Nephron progenitor cell (in vitro differentiated cells): Measurements from ENCODE around the gene INHBB.

Source experiments
- DNase-seq: peaks from one replicate; pipeline ENCODE4 v3.0.0; 2021
- H3K27ac Mint-ChIP-seq: 2 replicates; pipeline ENCODE4 v1.8.0; 2021; ENCODE audit warnings: mild to moderate bottlenecking, moderate library complexity, mixed read lengths
- H3K27me3 Mint-ChIP-seq: 2 replicates; pipeline ENCODE4 v1.8.0; 2021; ENCODE audit warnings: mild to moderate bottlenecking, low read depth, mixed read lengths; ENCODE audit not compliant: poor library complexity
- H3K36me3 Mint-ChIP-seq: 2 replicates; pipeline ENCODE4 v1.8.0; 2021; ENCODE audit warnings: low read depth, mixed read lengths
- H3K4me1 Mint-ChIP-seq: 2 replicates; pipeline ENCODE4 v1.8.0; 2021; ENCODE audit warnings: mixed read lengths
- H3K4me3 Mint-ChIP-seq: 2 replicates; pipeline ENCODE4 v1.8.0; 2021; ENCODE audit warnings: mild to moderate bottlenecking, moderate library complexity, mixed read lengths
- H3K9me3 Mint-ChIP-seq: 2 replicates; pipeline ENCODE4 v1.8.0; 2021; ENCODE audit warnings: mild to moderate bottlenecking, moderate library complexity, mixed read lengths
- CTCF ChIP-seq: fragments of 200-600 bp; sonication (generic); IDR thresholded peaks from 2 replicates; pipeline ENCODE4 v1.5.0; 2021; ENCODE audit warnings: antibody characterized with exemption

INHBB gene

DNA sequence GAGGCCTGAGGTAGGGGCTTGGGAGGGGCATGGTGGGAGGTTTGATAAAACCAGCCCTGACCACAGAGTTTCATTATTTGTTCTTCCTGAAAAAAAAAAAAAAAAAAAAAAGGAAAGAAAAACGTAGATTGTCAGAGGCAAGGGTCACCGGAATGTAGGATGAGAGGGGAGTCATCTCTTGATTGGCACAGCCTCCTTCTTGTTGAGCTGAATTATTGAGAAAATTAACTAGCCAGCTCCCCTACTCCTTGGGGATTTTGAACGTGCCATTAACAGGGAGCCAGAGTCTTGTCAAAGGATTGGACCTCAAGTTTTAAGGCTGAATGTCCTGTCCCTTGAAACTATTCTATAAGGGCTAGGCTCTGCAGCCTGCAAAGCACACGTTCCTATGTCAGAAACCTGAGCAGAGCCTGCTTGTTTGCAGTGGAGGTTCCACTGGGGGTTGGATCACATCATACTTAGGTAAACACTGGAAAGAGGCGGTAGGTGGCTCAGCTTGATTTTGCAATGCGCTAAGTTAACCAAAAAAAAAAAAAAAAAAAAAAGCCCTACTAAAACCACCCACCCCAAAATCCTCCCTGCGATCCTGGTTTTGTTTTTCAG, 2.3 kb downstream of the INHBB start:
- Mint-ChIP-seq H3K4me1 (peaks cover 39% of the 10 kb centered on the region), H3K27ac (no peak overlapping the region), H3K9me3 (no peaks in the 10 kb centered on the region), H3K27me3 (peaks cover 72% of the 10 kb centered on the region), H3K4me3 (no peak overlapping the region), H3K36me3 (no peaks in the 10 kb centered on the region)
- TF ChIP-seq CTCF = no peak
- DNase-seq = no peak

DNA sequence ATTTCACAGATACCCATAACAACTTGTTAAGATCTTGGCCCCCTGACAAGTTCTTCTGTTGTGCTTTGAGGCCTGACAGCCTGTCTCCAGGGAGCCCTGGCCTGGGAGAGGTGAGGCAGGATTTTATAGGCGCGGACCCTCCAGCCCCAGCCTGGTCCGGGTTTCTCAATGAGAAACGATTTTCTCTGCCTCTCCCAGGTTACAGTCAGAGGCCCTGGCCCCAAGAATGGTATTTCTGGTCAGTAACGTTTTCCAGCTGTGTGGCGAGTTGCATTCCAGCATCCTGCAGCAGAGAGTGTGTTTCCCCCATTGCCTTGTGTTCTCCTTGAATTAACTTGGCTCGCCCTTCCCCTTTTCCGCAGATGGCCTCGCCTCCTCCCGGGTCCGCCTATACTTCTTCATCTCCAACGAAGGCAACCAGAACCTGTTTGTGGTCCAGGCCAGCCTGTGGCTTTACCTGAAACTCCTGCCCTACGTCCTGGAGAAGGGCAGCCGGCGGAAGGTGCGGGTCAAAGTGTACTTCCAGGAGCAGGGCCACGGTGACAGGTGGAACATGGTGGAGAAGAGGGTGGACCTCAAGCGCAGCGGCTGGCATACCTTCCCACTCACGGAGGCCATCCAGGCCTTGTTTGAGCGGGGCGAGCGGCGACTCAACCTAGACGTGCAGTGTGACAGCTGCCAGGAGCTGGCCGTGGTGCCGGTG, 3.0 kb downstream of the INHBB start:
- no peaks in the 10 kb centered on the region for H3K9me3 Mint-ChIP-seq
- H3K27me3 Mint-ChIP-seq = peaks cover 68% of the 10 kb centered on the region
- H3K4me1 Mint-ChIP-seq = peaks cover 39% of the 10 kb centered on the region
- no peak overlapping the region for H3K4me3 Mint-ChIP-seq
- no peak for TF ChIP-seq CTCF
- DNase-seq = peak; percentile 33
- no peaks in the 10 kb centered on the region for H3K36me3 Mint-ChIP-seq
- H3K27ac Mint-ChIP-seq = no peak overlapping the region

DNA sequence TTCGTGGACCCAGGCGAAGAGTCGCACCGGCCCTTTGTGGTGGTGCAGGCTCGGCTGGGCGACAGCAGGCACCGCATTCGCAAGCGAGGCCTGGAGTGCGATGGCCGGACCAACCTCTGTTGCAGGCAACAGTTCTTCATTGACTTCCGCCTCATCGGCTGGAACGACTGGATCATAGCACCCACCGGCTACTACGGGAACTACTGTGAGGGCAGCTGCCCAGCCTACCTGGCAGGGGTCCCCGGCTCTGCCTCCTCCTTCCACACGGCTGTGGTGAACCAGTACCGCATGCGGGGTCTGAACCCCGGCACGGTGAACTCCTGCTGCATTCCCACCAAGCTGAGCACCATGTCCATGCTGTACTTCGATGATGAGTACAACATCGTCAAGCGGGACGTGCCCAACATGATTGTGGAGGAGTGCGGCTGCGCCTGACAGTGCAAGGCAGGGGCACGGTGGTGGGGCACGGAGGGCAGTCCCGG, 3.5 kb downstream of the INHBB start:
- Mint-ChIP-seq H3K27me3 (peaks cover 72% of the 10 kb centered on the region), H3K4me3 (no peak overlapping the region), H3K27ac (no peak overlapping the region), H3K9me3 (no peaks in the 10 kb centered on the region), H3K4me1 (peaks cover 39% of the 10 kb centered on the region), H3K36me3 (no peaks in the 10 kb centered on the region)
- DNase-seq = no peak
- no peak for TF ChIP-seq CTCF

DNA sequence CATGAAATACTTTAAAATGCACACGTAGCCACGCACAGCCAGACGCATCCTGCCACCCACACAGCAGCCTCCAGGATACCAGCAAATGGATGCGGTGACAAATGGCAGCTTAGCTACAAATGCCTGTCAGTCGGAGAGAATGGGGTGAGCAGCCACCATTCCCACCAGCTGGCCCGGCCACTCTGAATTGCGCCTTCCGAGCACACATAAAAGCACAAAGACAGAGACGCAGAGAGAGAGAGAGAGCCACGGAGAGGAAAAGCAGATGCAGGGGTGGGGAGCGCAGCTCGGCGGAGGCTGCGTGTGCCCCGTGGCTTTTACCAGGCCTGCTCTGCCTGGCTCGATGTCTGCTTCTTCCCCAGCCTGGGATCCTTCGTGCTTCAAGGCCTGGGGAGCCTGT, 4.1 kb downstream of the INHBB start:
- no peak overlapping the region for H3K27ac Mint-ChIP-seq
- no peaks in the 10 kb centered on the region for H3K9me3 Mint-ChIP-seq
- H3K4me3 Mint-ChIP-seq = no peak overlapping the region
- peaks cover 39% of the 10 kb centered on the region for H3K4me1 Mint-ChIP-seq
- H3K27me3 Mint-ChIP-seq = peaks cover 71% of the 10 kb centered on the region
- TF ChIP-seq CTCF = no peak
- no peak for DNase-seq
- H3K36me3 Mint-ChIP-seq = no peaks in the 10 kb centered on the region

GRCh38 chr2:120350801-120351320, 4.9 kb downstream of the INHBB start:
- Mint-ChIP-seq H3K27ac (no peak overlapping the region), H3K36me3 (no peaks in the 10 kb centered on the region), H3K4me1 (peaks cover 39% of the 10 kb centered on the region), H3K9me3 (no peaks in the 10 kb centered on the region), H3K27me3 (peaks cover 74% of the 10 kb centered on the region), H3K4me3 (no peak overlapping the region)
- TF ChIP-seq CTCF = no peak
- no peak for DNase-seq
